Neural cell (in vitro differentiated cells): ENCODE measurements around the gene CUX1. TPM values are rescaled to one million over a fixed set of nuclear protein-coding genes. Genes with fewer than 3 reads are reported as not detected.

Source experiments
- H2AFZ ChIP-seq: fragments of 200-600, 300-800 bp; sonication (generic), shearing (Covaris generic); 2 replicates; pipeline ENCODE4 v1.6.0; 2014; ENCODE audit warnings: low read depth, mild to moderate bottlenecking, antibody characterized with exemption, low read length, moderate library complexity
- H3F3A ChIP-seq: fragments of 200-600 bp; shearing (Covaris generic); 2 replicates; pipeline ENCODE4 v1.6.1; 2016; ENCODE audit warnings: mild to moderate bottlenecking, moderate library complexity, mixed read lengths, antibody characterized with exemption, low read length; ENCODE audit not compliant: insufficient read depth, poor library complexity, severe bottlenecking
- H3K27ac ChIP-seq: fragments of 200-600, 300-800 bp; sonication (generic), shearing (Covaris generic); 2 replicates; pipeline ENCODE4 v1.5.1; 2014; ENCODE audit warnings: mild to moderate bottlenecking, low read length, moderate library complexity
- H3K27me3 ChIP-seq: fragments of 300-800, 200-600 bp; sonication (generic), shearing (Covaris generic); 2 replicates; pipeline ENCODE4 v1.6.0; 2014; ENCODE audit warnings: mild to moderate bottlenecking, low read depth, low read length, moderate library complexity; ENCODE audit not compliant: insufficient read depth
- H3K36me3 ChIP-seq: fragments of 300-800, 200-600 bp; sonication (generic), shearing (Covaris generic); 2 replicates; pipeline ENCODE4 v1.5.1; 2014; ENCODE audit warnings: mild to moderate bottlenecking, antibody characterized with exemption, low read length, moderate library complexity; ENCODE audit not compliant: insufficient read depth
- H3K4me2 ChIP-seq: fragments of 300-800, 200-600 bp; sonication (generic), shearing (Covaris generic); 2 replicates; pipeline ENCODE4 v1.6.0; 2014; ENCODE audit warnings: mild to moderate bottlenecking, low read length
- H3K4me3 ChIP-seq: fragments of 300-800, 200-600 bp; sonication (generic), shearing (Covaris generic); 2 replicates; pipeline ENCODE4 v1.5.1; 2014; ENCODE audit warnings: mild to moderate bottlenecking, low read length, moderate library complexity
- H3K79me2 ChIP-seq: fragments of 200-600 bp; shearing (Covaris generic); replicated peaks from 2 replicates; pipeline ENCODE4 v1.6.0; 2014; ENCODE audit warnings: mild to moderate bottlenecking, low read length, moderate library complexity; ENCODE audit not compliant: insufficient read depth
- H3K9ac ChIP-seq: fragments of 300-800, 200-600 bp; sonication (generic), shearing (Covaris generic); 2 replicates; pipeline ENCODE4 v1.6.1; 2016; ENCODE audit warnings: mild to moderate bottlenecking, low read length, mixed read lengths
- H3K9me2 ChIP-seq: fragments of 200-600 bp; shearing (Covaris generic); 2 replicates; pipeline ENCODE4 v1.6.1; 2016; ENCODE audit warnings: mild to moderate bottlenecking, low read length, mixed read lengths; ENCODE audit not compliant: insufficient read depth
- H3K9me3 ChIP-seq: fragments of 200-600, 300-800 bp; sonication (generic), shearing (Covaris generic); 2 replicates; pipeline ENCODE4 v1.6.1; 2016; ENCODE audit warnings: mild to moderate bottlenecking, mixed run types, low read length, moderate library complexity, mixed read lengths
- H4K20me1 ChIP-seq: fragments of 200-600 bp; shearing (Covaris generic); 2 replicates; pipeline ENCODE4 v1.6.1; 2016; ENCODE audit warnings: mild to moderate bottlenecking, mixed run types; ENCODE audit not compliant: insufficient read depth
- EP300 ChIP-seq: fragments of 450-650 bp; conservative IDR thresholded peaks from 2 replicates; pipeline ENCODE4 v1.6.1; 2014; ENCODE audit warnings: antibody characterized with exemption, mild to moderate bottlenecking, moderate library complexity; ENCODE audit not compliant: poor library complexity, severe bottlenecking
- EZH2 ChIP-seq: fragments of 200-600, 300-800 bp; shearing (Covaris generic), sonication (generic); IDR thresholded peaks from 2 replicates; pipeline ENCODE4 v1.6.1; 2014; ENCODE audit warnings: antibody characterized with exemption, low read length, borderline replicate concordance, mild to moderate bottlenecking; ENCODE audit not compliant: insufficient read depth, poor library complexity, severe bottlenecking
- MXI1 ChIP-seq: fragments of 450-650 bp; conservative IDR thresholded peaks from 2 replicates; pipeline ENCODE4 v1.6.1; 2014; ENCODE audit warnings: antibody characterized with exemption, mild to moderate bottlenecking; ENCODE audit not compliant: poor library complexity, severe bottlenecking
- POLR2AphosphoS5 ChIP-seq: IDR thresholded peaks from 2 replicates; pipeline ENCODE4 v1.6.1; 2012
- RAD21 ChIP-seq: fragments of 450-650 bp; conservative IDR thresholded peaks from 2 replicates; pipeline ENCODE4 v1.6.1; 2014; ENCODE audit warnings: antibody characterized with exemption, mild to moderate bottlenecking, moderate library complexity
- REST ChIP-seq: IDR thresholded peaks from 2 replicates; pipeline ENCODE4 v1.6.1; 2012; ENCODE audit warnings: borderline replicate concordance
- SMC3 ChIP-seq: fragments of 450-650 bp; conservative IDR thresholded peaks from 2 replicates; pipeline ENCODE4 v1.6.1; 2014; ENCODE audit warnings: antibody characterized with exemption, mild to moderate bottlenecking, moderate library complexity; ENCODE audit not compliant: poor library complexity
- TAF1 ChIP-seq: IDR thresholded peaks from 2 replicates; pipeline ENCODE4 v1.6.1; 2012; ENCODE audit warnings: low read depth
- polyA plus RNA-seq: library from polyadenylated mRNA; depleted of rRNA; stranded (reverse); fragments of >200 nt; gene quantifications from 2 replicates; pipeline ENCODE4 v1.2.3, GENCODE V29; 2014
- TF ChIP-seq, protein P1 (sequence below): fragments of 450-650 bp; IDR thresholded peaks from 2 replicates; pipeline ENCODE4 v1.5.1; 2014; ENCODE audit warnings: antibody characterized with exemption, mild to moderate bottlenecking, moderate library complexity; ENCODE audit not compliant: poor library complexity, severe bottlenecking

CUX1 gene
- polyA plus RNA-seq, 1 donor from 2014 or later, result 26.6 TPM

- no peaks in the 10 kb centered on the region for H3K36me3 ChIP-seq
- no peak for TF ChIP-seq EZH2
- no peak for TF ChIP-seq MXI1
- TF ChIP-seq EP300, result no peak
- no peak for TF ChIP-seq POLR2AphosphoS5
- no peaks in the 10 kb centered on the region for H3K9me3 ChIP-seq
- H2AFZ ChIP-seq, result no peak overlapping the region
- H3K27ac ChIP-seq, result no peak overlapping the region
- no peak overlapping the region for H3K9ac ChIP-seq
- no peak overlapping the region for H3K4me2 ChIP-seq
- no peaks in the 10 kb centered on the region for H4K20me1 ChIP-seq
- no peaks in the 10 kb centered on the region for H3K27me3 ChIP-seq
- H3K9me2 ChIP-seq, result no peaks in the 10 kb centered on the region
- no peak overlapping the region for H3K4me3 ChIP-seq
- no peaks in the 10 kb centered on the region for H3F3A ChIP-seq
- no peaks in the 10 kb centered on the region for H3K79me2 ChIP-seq
These were observed 146.3 kb downstream of the CUX1 start for GRCh38 chr7:101963693-101964092.

DNA sequence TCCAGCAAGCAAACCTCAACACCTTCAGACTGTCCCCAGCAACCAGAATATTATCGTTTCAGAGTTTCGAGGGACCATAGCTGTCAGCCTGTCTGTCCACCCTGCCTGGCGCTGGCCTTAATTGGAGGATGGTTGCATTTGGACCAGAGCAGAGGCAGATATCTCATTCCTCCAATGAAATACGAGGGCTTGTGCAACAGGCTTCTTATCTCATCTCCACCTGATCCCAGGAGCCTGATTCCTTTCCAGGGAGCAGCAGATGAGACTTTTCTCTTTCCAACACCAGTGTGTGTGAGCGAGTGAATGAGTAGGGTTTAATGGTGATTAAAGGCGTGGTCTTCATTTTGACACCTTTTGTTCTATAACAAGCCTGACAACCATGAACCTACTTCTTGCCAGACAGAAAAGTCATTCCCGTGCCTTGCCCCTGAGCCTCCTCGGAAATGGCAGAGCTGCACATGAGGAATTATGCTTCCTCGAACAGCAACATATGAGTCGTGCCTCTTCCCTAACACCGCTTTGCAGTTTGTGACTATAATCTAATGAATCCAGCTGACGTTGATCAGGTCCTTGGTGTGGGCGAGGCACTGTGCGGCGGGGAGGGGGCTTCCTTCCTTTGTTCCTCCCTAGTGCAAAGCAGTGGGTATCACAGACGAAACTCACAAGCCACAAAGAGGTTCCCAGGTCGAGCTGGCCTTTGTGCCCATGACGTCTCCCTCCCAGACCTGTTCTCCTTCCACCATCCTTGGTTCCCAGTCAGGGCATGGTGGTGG lies 147.4 kb downstream of the CUX1 start:
- H3K4me3 ChIP-seq, result no peak overlapping the region
- H3K36me3 ChIP-seq, result no peaks in the 10 kb centered on the region
- no peaks in the 10 kb centered on the region for H3K9me2 ChIP-seq
- H3F3A ChIP-seq, result no peaks in the 10 kb centered on the region
- H3K9me3 ChIP-seq, result no peaks in the 10 kb centered on the region
- no peak overlapping the region for H3K9ac ChIP-seq
- H3K27me3 ChIP-seq, result no peaks in the 10 kb centered on the region
- no peak overlapping the region for H2AFZ ChIP-seq
- H3K79me2 ChIP-seq, result no peaks in the 10 kb centered on the region
- TF ChIP-seq POLR2AphosphoS5 (no peak), EP300 (no peak), RAD21 (no peak), EZH2 (no peak), REST (no peak), SMC3 (no peak), TAF1 (no peak), MXI1 (no peak)
- TF ChIP-seq, protein P1, sequence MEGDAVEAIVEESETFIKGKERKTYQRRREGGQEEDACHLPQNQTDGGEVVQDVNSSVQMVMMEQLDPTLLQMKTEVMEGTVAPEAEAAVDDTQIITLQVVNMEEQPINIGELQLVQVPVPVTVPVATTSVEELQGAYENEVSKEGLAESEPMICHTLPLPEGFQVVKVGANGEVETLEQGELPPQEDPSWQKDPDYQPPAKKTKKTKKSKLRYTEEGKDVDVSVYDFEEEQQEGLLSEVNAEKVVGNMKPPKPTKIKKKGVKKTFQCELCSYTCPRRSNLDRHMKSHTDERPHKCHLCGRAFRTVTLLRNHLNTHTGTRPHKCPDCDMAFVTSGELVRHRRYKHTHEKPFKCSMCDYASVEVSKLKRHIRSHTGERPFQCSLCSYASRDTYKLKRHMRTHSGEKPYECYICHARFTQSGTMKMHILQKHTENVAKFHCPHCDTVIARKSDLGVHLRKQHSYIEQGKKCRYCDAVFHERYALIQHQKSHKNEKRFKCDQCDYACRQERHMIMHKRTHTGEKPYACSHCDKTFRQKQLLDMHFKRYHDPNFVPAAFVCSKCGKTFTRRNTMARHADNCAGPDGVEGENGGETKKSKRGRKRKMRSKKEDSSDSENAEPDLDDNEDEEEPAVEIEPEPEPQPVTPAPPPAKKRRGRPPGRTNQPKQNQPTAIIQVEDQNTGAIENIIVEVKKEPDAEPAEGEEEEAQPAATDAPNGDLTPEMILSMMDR, result no peak
- no peaks in the 10 kb centered on the region for H4K20me1 ChIP-seq
- no peak overlapping the region for H3K27ac ChIP-seq
- H3K4me2 ChIP-seq, result no peak overlapping the region
